Peyer's patch (tissue), 4 donors: ENCODE results near the gene GSTT2. TPM values are rescaled to one million over a fixed set of nuclear protein-coding genes. Genes with fewer than 3 reads are reported as not detected.

ENCODE experiments used
- DNase-seq, 3 donors: peaks; one replicate each; pipeline ENCODE4 v3.0.0-alpha.2; 2017 to 2019
- H3K27ac ChIP-seq, 4 donors: fragments of 200-600 bp; sonication (generic); one replicate each; pipeline ENCODE4 v1.5.1; 2016 to 2019
- H3K27me3 ChIP-seq, 2 donors: fragments of 200-600 bp; sonication (generic); one replicate each; pipeline ENCODE4 v1.5.1; 2019
- H3K36me3 ChIP-seq, 3 donors: fragments of 200-600 bp; sonication (generic); one replicate each; pipeline ENCODE4 v1.5.1; 2016 to 2019
- H3K4me1 ChIP-seq, 4 donors: fragments of 200-600 bp; sonication (generic); one replicate each; pipeline ENCODE4 v1.5.1; 2016 to 2019
- H3K4me3 ChIP-seq, 4 donors: fragments of 200-600 bp; sonication (generic); 1 replicate in 3 of 4; 2 replicates in 1 of 4; pipeline ENCODE4 v1.5.1; 2016 to 2019; ENCODE audit warnings: mild to moderate bottlenecking in 1 of 4
- H3K9me3 ChIP-seq, 4 donors: fragments of 200-600 bp; sonication (generic); one replicate each; pipeline ENCODE4 v1.5.1; 2016 to 2019; ENCODE audit warnings: mild to moderate bottlenecking in 1 of 4
- POLR2A ChIP-seq, 2 donors: fragments of 450-650 bp; IDR thresholded peaks; one replicate each; pipeline ENCODE4 v1.5.1; 2017; ENCODE audit warnings: antibody characterized with exemption in 2 of 2, mild to moderate bottlenecking in 2 of 2, moderate library complexity in 2 of 2
- total RNA-seq, 4 donors: library from RNA; depleted of rRNA; stranded (reverse); fragments of >200 nt; gene quantifications; one replicate each; pipeline ENCODE4 v1.1.0, GENCODE V29; 2016
- TF ChIP-seq, protein P1 (sequence below), 6 experiments: fragments of 450-650 bp in 4 of 6; fragments of 200-600 bp in 2 of 6; sonication (generic) in 1 of 6; IDR thresholded peaks; one replicate each; pipeline ENCODE4 v1.5.1; 2017 to 2019; ENCODE audit warnings: antibody characterized with exemption in 6 of 6, mild to moderate bottlenecking in 3 of 6, moderate library complexity in 1 of 6

GSTT2 gene
- total RNA-seq, 4 donors from 2014 or later: not detected

DNA sequence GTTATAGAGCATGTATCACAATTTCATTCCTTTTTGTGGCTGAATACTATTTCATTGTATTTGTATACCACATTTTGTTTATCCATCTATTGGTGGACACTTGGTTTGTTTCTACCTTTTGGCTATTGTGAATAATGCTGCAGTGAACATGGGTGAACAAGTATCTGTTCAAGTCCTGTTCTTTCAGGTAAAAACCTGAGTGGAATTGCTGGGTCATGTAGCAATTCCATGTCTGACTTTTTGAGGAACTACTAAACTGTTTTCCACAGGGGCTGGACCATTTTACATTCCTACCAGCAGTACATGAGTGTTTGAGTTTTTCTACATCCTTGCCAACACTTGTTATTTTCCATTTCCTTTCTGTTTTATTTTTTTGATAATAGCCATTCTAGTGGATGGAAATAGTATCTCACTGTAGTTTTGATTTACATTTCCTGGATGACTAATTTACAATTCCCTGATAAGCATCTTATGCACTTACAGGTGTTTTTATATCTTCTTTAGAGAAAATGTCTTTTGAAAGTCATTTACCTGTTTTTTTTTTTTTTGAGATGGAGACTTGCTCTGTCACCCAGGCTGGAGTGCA, 43.4 kb downstream of the GSTT2 start:
- Histone ChIP-seq H3K36me3 (peaks cover 0 to 9% (median 0%) of the 10 kb centered on the region in 3 donors), H3K4me1 (no peaks in the 10 kb centered on the region), H3K9me3 (no peaks in the 10 kb centered on the region), H3K27me3 (no peaks in the 10 kb centered on the region), H3K4me3 (no peak overlapping the region), H3K27ac (peak overlapping the region in 2 of 4 donors; percentile 13)
- DNase-seq: no peak
- TF ChIP-seq, protein P1, sequence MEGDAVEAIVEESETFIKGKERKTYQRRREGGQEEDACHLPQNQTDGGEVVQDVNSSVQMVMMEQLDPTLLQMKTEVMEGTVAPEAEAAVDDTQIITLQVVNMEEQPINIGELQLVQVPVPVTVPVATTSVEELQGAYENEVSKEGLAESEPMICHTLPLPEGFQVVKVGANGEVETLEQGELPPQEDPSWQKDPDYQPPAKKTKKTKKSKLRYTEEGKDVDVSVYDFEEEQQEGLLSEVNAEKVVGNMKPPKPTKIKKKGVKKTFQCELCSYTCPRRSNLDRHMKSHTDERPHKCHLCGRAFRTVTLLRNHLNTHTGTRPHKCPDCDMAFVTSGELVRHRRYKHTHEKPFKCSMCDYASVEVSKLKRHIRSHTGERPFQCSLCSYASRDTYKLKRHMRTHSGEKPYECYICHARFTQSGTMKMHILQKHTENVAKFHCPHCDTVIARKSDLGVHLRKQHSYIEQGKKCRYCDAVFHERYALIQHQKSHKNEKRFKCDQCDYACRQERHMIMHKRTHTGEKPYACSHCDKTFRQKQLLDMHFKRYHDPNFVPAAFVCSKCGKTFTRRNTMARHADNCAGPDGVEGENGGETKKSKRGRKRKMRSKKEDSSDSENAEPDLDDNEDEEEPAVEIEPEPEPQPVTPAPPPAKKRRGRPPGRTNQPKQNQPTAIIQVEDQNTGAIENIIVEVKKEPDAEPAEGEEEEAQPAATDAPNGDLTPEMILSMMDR (IDR thresholded peaks at IDR 0.05): peak in 2 of 6 experiments; percentile 13 to 29
- TF ChIP-seq POLR2A (IDR thresholded peaks at IDR 0.05): no peak

DNA sequence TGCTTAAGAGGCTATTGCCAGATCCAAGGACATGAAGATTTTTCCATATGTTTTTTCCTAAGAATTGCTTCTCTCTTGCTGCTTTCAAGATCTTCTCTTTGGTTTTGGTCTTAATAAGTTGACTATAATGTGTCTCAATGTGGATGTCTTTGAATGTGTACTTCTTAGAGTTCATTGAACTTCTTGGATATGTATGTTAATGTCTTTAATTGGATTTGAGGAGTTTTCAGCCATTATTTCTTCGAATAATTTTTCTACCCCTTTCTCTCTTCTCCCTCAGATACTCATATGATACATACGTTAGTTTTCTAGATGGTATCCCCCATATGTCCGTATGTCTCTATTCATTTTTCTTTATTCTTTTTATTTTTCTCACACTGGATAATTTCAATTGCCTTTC, 44.4 kb downstream of the GSTT2 start:
- Histone ChIP-seq H3K27ac (no peak overlapping the region), H3K36me3 (peaks cover 0 to 9% (median 0%) of the 10 kb centered on the region in 3 donors), H3K9me3 (no peaks in the 10 kb centered on the region), H3K4me1 (no peaks in the 10 kb centered on the region), H3K27me3 (no peaks in the 10 kb centered on the region), H3K4me3 (no peak overlapping the region)
- no peak for DNase-seq
- no peak for TF ChIP-seq POLR2A (IDR thresholded peaks at IDR 0.05)
- TF ChIP-seq, protein P1 (IDR thresholded peaks at IDR 0.05): no peak

GRCh38 chr22:24025475-24025874, 45.5 kb downstream of the GSTT2 start:
- Histone ChIP-seq H3K4me3 (no peak overlapping the region), H3K9me3 (no peaks in the 10 kb centered on the region), H3K36me3 (peaks cover 0 to 9% (median 0%) of the 10 kb centered on the region in 3 donors), H3K4me1 (no peaks in the 10 kb centered on the region), H3K27ac (no peak overlapping the region), H3K27me3 (no peaks in the 10 kb centered on the region)
- TF ChIP-seq, protein P1 (IDR thresholded peaks at IDR 0.05): no peak
- DNase-seq: no peak

- no peaks in the 10 kb centered on the region for H3K27me3 ChIP-seq
- H3K9me3 ChIP-seq: no peaks in the 10 kb centered on the region
- DNase-seq: no peak
- no peak overlapping the region for H3K27ac ChIP-seq
- peaks cover 0 to 12% (median 0%) of the 10 kb centered on the region in 3 donors for H3K36me3 ChIP-seq
- no peak overlapping the region for H3K4me3 ChIP-seq
- no peak for TF ChIP-seq POLR2A (IDR thresholded peaks at IDR 0.05)
- TF ChIP-seq, protein P1 (IDR thresholded peaks at IDR 0.05): no peak
- no peaks in the 10 kb centered on the region for H3K4me1 ChIP-seq
Measured at GRCh38 chr22:24026056-24026455, 46.1 kb downstream of the GSTT2 start.

- Histone ChIP-seq H3K27ac (no peak overlapping the region), H3K36me3 (peaks cover 0 to 13% (median 0%) of the 10 kb centered on the region in 3 donors), H3K4me1 (no peaks in the 10 kb centered on the region), H3K9me3 (no peaks in the 10 kb centered on the region), H3K27me3 (no peaks in the 10 kb centered on the region), H3K4me3 (no peak overlapping the region)
- TF ChIP-seq, protein P1 (IDR thresholded peaks at IDR 0.05): no peak
- no peak for TF ChIP-seq POLR2A (IDR thresholded peaks at IDR 0.05)
- DNase-seq: no peak
Measured at GRCh38 chr22:24026733-24027132, 46.8 kb downstream of the GSTT2 start.
